SK-N-SH treated with all-trans-retinoic acid at 6 μM for 48 hours (cell line): Measurements from ENCODE around the gene C14orf119.

Experiments
- RARB ChIP-seq: fragments of 250-450 bp; sonication (Bioruptor Pico); IDR thresholded peaks from 2 replicates; pipeline ENCODE4 v1.8.0; 2021; ENCODE audit warnings: mild to moderate bottlenecking, moderate library complexity
- TF ChIP-seq, protein P1 (sequence below): fragments of 250-450 bp; sonication (Bioruptor Pico); IDR thresholded peaks from 2 replicates; pipeline ENCODE4 v1.8.0; 2020; ENCODE audit warnings: mild to moderate bottlenecking, moderate library complexity, borderline replicate concordance
- TF ChIP-seq, protein P2 (sequence below): fragments of 250-450 bp; sonication (Bioruptor Pico); IDR thresholded peaks from 2 replicates; pipeline ENCODE4 v1.5.1; 2020; ENCODE audit warnings: low read depth, mild to moderate bottlenecking, moderate library complexity

DNA sequence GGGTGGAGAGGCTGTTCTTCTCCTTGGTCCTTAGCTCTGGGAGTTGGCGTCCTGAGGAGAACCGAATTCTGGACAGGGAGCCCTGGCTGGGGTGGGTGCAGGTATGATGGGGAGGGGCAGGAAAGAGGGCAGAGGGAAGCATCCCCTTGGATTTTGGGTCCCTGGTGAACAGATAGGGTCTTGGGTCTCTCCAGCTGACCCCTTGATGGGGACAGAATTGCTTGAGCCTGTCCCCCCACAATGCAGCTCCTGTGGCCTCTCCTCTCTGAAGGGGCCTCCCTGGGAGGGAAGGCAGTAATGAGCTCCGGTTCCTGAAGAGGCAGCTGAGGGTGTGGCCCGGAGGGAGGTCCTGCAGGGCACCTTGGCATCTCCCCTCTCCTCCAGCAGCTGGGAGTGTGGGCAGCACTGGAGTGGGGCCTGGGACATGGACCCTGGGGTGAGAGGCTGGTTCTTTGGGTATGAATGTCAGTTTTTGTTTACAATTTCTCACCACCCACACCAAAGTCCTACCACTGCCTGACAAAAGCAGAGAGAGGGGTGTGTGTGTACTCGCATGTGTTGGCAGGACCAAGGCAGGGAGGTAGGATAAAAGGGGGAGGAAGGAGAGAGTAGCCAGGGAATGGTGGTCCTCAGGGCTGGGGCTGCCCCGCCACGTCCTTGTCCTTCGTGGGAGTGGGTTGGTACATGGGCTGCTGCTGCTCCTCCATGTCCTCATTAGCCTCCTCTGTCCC is 31.4 kb downstream of the C14orf119 start:
- TF ChIP-seq, protein P1, sequence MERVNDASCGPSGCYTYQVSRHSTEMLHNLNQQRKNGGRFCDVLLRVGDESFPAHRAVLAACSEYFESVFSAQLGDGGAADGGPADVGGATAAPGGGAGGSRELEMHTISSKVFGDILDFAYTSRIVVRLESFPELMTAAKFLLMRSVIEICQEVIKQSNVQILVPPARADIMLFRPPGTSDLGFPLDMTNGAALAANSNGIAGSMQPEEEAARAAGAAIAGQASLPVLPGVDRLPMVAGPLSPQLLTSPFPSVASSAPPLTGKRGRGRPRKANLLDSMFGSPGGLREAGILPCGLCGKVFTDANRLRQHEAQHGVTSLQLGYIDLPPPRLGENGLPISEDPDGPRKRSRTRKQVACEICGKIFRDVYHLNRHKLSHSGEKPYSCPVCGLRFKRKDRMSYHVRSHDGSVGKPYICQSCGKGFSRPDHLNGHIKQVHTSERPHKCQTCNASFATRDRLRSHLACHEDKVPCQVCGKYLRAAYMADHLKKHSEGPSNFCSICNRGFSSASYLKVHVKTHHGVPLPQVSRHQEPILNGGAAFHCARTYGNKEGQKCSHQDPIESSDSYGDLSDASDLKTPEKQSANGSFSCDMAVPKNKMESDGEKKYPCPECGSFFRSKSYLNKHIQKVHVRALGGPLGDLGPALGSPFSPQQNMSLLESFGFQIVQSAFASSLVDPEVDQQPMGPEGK (CRISPR knock-in tag): no peak
- TF ChIP-seq, protein P2, sequence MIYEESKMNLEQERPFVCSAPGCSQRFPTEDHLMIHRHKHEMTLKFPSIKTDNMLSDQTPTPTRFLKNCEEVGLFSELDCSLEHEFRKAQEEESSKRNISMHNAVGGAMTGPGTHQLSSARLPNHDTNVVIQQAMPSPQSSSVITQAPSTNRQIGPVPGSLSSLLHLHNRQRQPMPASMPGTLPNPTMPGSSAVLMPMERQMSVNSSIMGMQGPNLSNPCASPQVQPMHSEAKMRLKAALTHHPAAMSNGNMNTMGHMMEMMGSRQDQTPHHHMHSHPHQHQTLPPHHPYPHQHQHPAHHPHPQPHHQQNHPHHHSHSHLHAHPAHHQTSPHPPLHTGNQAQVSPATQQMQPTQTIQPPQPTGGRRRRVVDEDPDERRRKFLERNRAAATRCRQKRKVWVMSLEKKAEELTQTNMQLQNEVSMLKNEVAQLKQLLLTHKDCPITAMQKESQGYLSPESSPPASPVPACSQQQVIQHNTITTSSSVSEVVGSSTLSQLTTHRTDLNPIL (CRISPR knock-in tag): no peak
- TF ChIP-seq RARB (CRISPR knock-in tag): no peak
